ENCODE measurements around the gene HK1. TPM values are rescaled to one million over a fixed set of nuclear protein-coding genes. Genes with fewer than 3 reads are reported as not detected.

HK1 gene
- total and polyA plus RNA-seq, 2 of the 4 experiments (the other 2 are of a cell fraction) = 53.7 to 90.5 TPM

DNA sequence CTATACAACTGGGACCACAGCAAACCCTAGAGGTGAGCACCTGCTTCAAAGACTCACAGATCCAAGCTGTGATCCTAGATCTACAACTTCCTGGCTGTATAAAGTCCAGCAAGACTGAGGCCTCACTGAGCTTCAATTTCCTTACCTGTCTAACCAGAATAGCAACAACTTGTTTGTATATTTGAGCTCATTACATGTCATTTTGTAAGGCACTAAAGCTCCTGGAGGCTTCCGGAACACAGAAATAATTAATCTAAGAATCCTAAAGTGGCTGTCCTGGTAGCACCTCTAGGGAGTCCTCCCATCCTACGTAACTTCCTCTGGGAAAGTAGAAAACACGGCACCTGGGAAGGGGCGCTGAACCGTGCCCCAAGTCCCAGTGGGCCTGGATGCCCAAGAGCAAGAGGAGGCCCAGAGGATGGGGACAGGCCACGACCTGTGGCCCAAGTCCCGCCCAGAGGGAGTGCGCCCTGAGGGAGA is 39.4 kb downstream of the HK1 start:
- dilution Hi-C loops (cut with HindIII; ENCODE audit: low sequenced_read_pairs, unreplicated experiment) = no loop called here
- POLR2A ChIA-PET (ENCODE audit: unreplicated experiment) = interaction anchor here (0.6 kb wide), 1 partner anchor 36 kb away, joined by 3 read pairs; no protein-coding TSS in a partner anchor
- DNase-seq = no peak

More for the DNA sequence above, 39.4 kb downstream of the HK1 start:
- Histone ChIP-seq H2BK120ac (ENCODE audit: low read depth, low read length) (0 out of 2 replicates have a peak overlapping the region, but pooled peaks have one; percentile 68), H3K56ac (ENCODE audit: extremely low read depth, insufficient read depth, low read length) (no peak overlapping the region), H3K9me1 (ENCODE audit: insufficient read depth, low read length) (peaks cover 37% of the 10 kb centered on the region), H3K4me1 (ENCODE audit: control insufficient read depth, insufficient read depth, low read length) (peaks cover 30% of the 10 kb centered on the region), H3K27me3 (ENCODE audit: control insufficient read depth, insufficient read depth, low read length) (no peaks in the 10 kb centered on the region; the same call in 1 of the 2 replicates), H2AK5ac (ENCODE audit: low read depth, low read length) (peak overlapping the region; percentile 76), H3K18ac (ENCODE audit: low read depth, low read length) (no peak overlapping the region), H2BK15ac (ENCODE audit: low read depth, low read length) (no peak overlapping the region), H2BK5ac (ENCODE audit: low read depth, low read length, poor library complexity, severe bottlenecking) (no peak overlapping the region), H4K91ac (ENCODE audit: insufficient read depth, low read depth, low read length) (peak overlapping the region; percentile 39; the same call in 1 of the 2 replicates), H3K36me3 (ENCODE audit: control insufficient read depth, insufficient read depth, low read length) (no peaks in the 10 kb centered on the region), H4K20me1 (ENCODE audit: insufficient read depth, low read length) (peaks cover 32% of the 10 kb centered on the region), H3K23ac (ENCODE audit: low read depth, low read length) (peak overlapping the region; percentile 16; the same call in 1 of the 2 replicates), H3K4ac (ENCODE audit: low read depth, low read length) (peak overlapping the region; percentile 76), H3K27ac (ENCODE audit: insufficient read depth, low read length) (no peak overlapping the region; the same call in 1 of the 2 replicates), H2AK9ac (replicated peaks; ENCODE audit: low read depth, low read length, poor library complexity) (peak overlapping the region; percentile 93), H3K4me3 (ENCODE audit: insufficient read depth, low read depth, low read length) (peak overlapping the region; percentile 90), H3K9ac (ENCODE audit: low read depth, low read length) (peak overlapping the region; percentile 26; the same call in 1 of the 2 replicates), H4K8ac (ENCODE audit: low read depth in 2 of 2, low read length in 2 of 2) (peak overlapping the region; percentile 83 to 86), H3K14ac (replicated peaks; ENCODE audit: low read depth, low read length) (peak overlapping the region; percentile 51), H3K79me1 (ENCODE audit: low read depth in 1 of 2, low read length in 2 of 2) (peaks cover 20 to 47% of the 10 kb centered on the region in 2 experiments), H2AFZ (replicated peaks; ENCODE audit: low read length, poor library complexity) (peak overlapping the region; percentile 96), H2BK20ac (ENCODE audit: low read depth, low read length) (no peak overlapping the region), H3K4me2 (ENCODE audit: low read depth, low read length) (peak overlapping the region; percentile 74), H3K9me3 (ENCODE audit: control insufficient read depth, insufficient read depth, low read length) (no peaks in the 10 kb centered on the region), H4K5ac (ENCODE audit: low read depth, low read length) (peak overlapping the region; percentile 37)
- no TSS peak for BruUV-seq (replicated peaks)
- TF ChIP-seq BHLHE40 (IDR thresholded peaks at IDR 0.05; ENCODE audit: low read depth, low read length) = no peak
- no peak for TF ChIP-seq MAFK (IDR thresholded peaks at IDR 0.05; ENCODE audit: low read depth, low read length)
- TF ChIP-seq RCOR1 (IDR thresholded peaks at IDR 0.05; ENCODE audit: insufficient replicate concordance, low read length) = no peak
- TF ChIP-seq RFX5 (IDR thresholded peaks at IDR 0.05; ENCODE audit: low read depth, low read length) = no peak
- TF ChIP-seq MXI1 (IDR thresholded peaks at IDR 0.05; ENCODE audit: borderline replicate concordance, low read depth, low read length) = no peak
- no peak for TF ChIP-seq POLR2A (IDR thresholded peaks at IDR 0.05; ENCODE audit: low read depth, low read length)
- TF ChIP-seq, protein P1, sequence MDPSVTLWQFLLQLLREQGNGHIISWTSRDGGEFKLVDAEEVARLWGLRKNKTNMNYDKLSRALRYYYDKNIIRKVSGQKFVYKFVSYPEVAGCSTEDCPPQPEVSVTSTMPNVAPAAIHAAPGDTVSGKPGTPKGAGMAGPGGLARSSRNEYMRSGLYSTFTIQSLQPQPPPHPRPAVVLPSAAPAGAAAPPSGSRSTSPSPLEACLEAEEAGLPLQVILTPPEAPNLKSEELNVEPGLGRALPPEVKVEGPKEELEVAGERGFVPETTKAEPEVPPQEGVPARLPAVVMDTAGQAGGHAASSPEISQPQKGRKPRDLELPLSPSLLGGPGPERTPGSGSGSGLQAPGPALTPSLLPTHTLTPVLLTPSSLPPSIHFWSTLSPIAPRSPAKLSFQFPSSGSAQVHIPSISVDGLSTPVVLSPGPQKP (IDR thresholded peaks at IDR 0.05; ENCODE audit: borderline replicate concordance, low read depth, low read length) = no peak
- no peak for TF ChIP-seq FOS (IDR thresholded peaks at IDR 0.05; ENCODE audit: low read depth, low read length)
- no peak for ATAC-seq (ENCODE audit: low read depth)
- 83% methylated on average over 1 of the region's 8 CpGs; no CpG with 5 or more reads in 1 of the 2 experiments for WGBS, 2 experiments (ENCODE audit: extremely low coverage in 2 of 2, insufficient read length in 1 of 2)
- CTCF ChIA-PET = no interaction called here
- intact Hi-C loops (cut with micrococcal nuclease) (loop anchor here (5.0 kb wide), 2 partner anchors 45 to 80 kb away; no protein-coding TSS in a partner anchor), in situ Hi-C loops (cut with MboI; ENCODE audit: low sequenced_read_pairs) (no loop called here)
